Lower leg skin (tissue), 4 donors: Measurements from ENCODE around the gene PRR11. TPM values are rescaled to one million over a fixed set of nuclear protein-coding genes. Genes with fewer than 3 reads are reported as not detected.
"Not testable (repeated sequence)": the region's sequence is repeated elsewhere in the genome, so short reads cannot be mapped to it uniquely, and the experiment has no call there.

ENCODE experiments used
- DNase-seq, 2 donors: peaks; one replicate each; pipeline ENCODE4 v3.0.0-alpha.2; 2019; ENCODE audit warnings: low spot score in 2 of 2
- H3K4me3 ChIP-seq: fragments of 200-600 bp; sonication (generic); 2 replicates; pipeline ENCODE4 v1.5.1; 2017; ENCODE audit warnings: mild to moderate bottlenecking, low read depth; ENCODE audit not compliant: poor library complexity, severe bottlenecking
- POLR2A ChIP-seq, 2 donors: fragments of 450-650 bp; IDR thresholded peaks; one replicate each; pipeline ENCODE4 v1.6.1; 2016 to 2017; ENCODE audit warnings: antibody characterized with exemption in 2 of 2, mild to moderate bottlenecking in 1 of 2, moderate library complexity in 1 of 2
- WGBS, 2 donors: methylation state at CpG; one replicate each; pipeline ENCODE4 v1.1.5; 2018; 5-methylcytosine and 5-hydroxymethylcytosine counted together
- intact Hi-C: fragments of 100-400 bp; cut with DNase I; formaldehyde crosslinking; loops from one replicate; pipeline ENCODE4 v1.15.0; 2023; ENCODE audit warnings: low total_unique reads
- total RNA-seq, 4 donors: library from RNA; depleted of rRNA; stranded (reverse); fragments of >200 nt; gene quantifications; one replicate each; pipeline ENCODE4 v1.1.0, GENCODE V29; 2016
- TF ChIP-seq, protein P1 (sequence below), 3 donors: fragments of 450-650 bp; IDR thresholded peaks; one replicate each; pipeline ENCODE4 v1.5.1; 2016; ENCODE audit warnings: antibody characterized with exemption in 3 of 3, mild to moderate bottlenecking in 3 of 3, moderate library complexity in 2 of 3

PRR11 gene
- total RNA-seq, 4 donors from 2014 or later, result 1.5 to 3.7 (median 2.6) TPM

- TF ChIP-seq, protein P1, sequence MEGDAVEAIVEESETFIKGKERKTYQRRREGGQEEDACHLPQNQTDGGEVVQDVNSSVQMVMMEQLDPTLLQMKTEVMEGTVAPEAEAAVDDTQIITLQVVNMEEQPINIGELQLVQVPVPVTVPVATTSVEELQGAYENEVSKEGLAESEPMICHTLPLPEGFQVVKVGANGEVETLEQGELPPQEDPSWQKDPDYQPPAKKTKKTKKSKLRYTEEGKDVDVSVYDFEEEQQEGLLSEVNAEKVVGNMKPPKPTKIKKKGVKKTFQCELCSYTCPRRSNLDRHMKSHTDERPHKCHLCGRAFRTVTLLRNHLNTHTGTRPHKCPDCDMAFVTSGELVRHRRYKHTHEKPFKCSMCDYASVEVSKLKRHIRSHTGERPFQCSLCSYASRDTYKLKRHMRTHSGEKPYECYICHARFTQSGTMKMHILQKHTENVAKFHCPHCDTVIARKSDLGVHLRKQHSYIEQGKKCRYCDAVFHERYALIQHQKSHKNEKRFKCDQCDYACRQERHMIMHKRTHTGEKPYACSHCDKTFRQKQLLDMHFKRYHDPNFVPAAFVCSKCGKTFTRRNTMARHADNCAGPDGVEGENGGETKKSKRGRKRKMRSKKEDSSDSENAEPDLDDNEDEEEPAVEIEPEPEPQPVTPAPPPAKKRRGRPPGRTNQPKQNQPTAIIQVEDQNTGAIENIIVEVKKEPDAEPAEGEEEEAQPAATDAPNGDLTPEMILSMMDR (IDR thresholded peaks at IDR 0.05), result no peak
- TF ChIP-seq POLR2A (IDR thresholded peaks at IDR 0.05), result no peak
- whole genome bisulfite sequencing, 2 donors, result 95 to 96% methylated on average over 16 of the region's 16 CpGs
- H3K4me3 ChIP-seq, result no peak overlapping the region
- intact Hi-C loops, result loop anchor here (5.0 kb wide), 1 partner anchor 223 kb away; no protein-coding TSS in a partner anchor
- peak in 1 of 2 donors; percentile 59 for DNase-seq
Observed at GRCh38 chr17:59219370-59219769, 63.8 kb downstream of the PRR11 start.

GRCh38 chr17:59219992-59220327 lies 64.4 kb downstream of the PRR11 start:
- no peak overlapping the region for H3K4me3 ChIP-seq
- intact Hi-C loops, result loop anchor here (5.0 kb wide), 1 partner anchor 222 kb away; no protein-coding TSS in a partner anchor
- TF ChIP-seq, protein P1 (IDR thresholded peaks at IDR 0.05), result no peak
- no peak for TF ChIP-seq POLR2A (IDR thresholded peaks at IDR 0.05)
- WGBS, 2 donors, result 23 to 26% methylated on average over 7 of the region's 7 CpGs
- DNase-seq, result no peak

- no peak for TF ChIP-seq POLR2A (IDR thresholded peaks at IDR 0.05)
- TF ChIP-seq, protein P1 (IDR thresholded peaks at IDR 0.05), result no peak
- 0 to 1% methylated on average over 58 to 60 of the region's 60 CpGs for WGBS, 2 donors
- DNase-seq, result peak; percentile 88 to 98
- H3K4me3 ChIP-seq, result peak within 1 kb of the TSS; percentile 85
- intact Hi-C loops, result no loop called here
Observed at GRCh38 chr17:59220328-59221158, 65.0 kb downstream of the PRR11 start, which contains the start of gene GDPD1. Gene GDPD1, plus strand, starts transcription at chr17:59220511. Its CDS starts 99 bp downstream, at chr17:59220610.

GRCh38 chr17:59221159-59221847 lies 65.8 kb downstream of the PRR11 start:
- no peak for DNase-seq
- intact Hi-C loops, result no loop called here
- WGBS, 2 donors, result 9% methylated on average over 17 of the region's 17 CpGs
- TF ChIP-seq, protein P1 (IDR thresholded peaks at IDR 0.05), result no peak
- TF ChIP-seq POLR2A (IDR thresholded peaks at IDR 0.05), result no peak
- H3K4me3 ChIP-seq, result peak overlapping the region; percentile 85

DNA sequence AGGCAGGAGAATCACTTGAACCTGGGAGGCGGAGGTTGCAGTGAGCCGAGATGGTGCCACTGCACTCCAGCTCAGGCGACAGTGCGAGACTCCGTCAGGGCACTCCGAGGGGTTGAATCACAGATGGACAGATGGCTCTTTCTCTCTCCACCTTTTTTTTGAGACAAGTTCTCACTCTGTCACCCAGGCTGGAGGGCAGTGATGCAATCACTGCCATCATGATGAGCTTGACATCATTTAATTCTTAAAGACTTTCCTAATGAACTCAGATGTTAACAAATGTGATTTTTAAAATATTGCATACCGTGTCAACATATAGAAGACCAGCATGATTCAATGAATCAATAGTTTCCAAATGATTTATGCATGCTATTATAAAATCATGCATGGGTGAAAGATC lies 68.3 kb downstream of the PRR11 start:
- TF ChIP-seq, protein P1 (IDR thresholded peaks at IDR 0.05), result no peak
- TF ChIP-seq POLR2A (IDR thresholded peaks at IDR 0.05), result no peak
- WGBS, 2 donors, result 96 to 97% methylated on average over 7 of the region's 7 CpGs
- no peak for DNase-seq
- intact Hi-C loops, result no loop called here
- H3K4me3 ChIP-seq, result no peak overlapping the region

GRCh38 chr17:59228588-59228987 lies 73.0 kb downstream of the PRR11 start:
- 93 to 96% methylated on average over 1 of the region's 1 CpG for WGBS, 2 donors
- H3K4me3 ChIP-seq, intact Hi-C loops: not testable (repeated sequence)

More at GRCh38 chr17:59228588-59228987, 73.0 kb downstream of the PRR11 start:
- DNase-seq, result not testable (repeated sequence)
